ENCODE data around the gene RHBDD3.
"Not testable (repeated sequence)": the region's sequence is repeated elsewhere in the genome, so short reads cannot be mapped to it uniquely, and the experiment has no call there.

RHBDD3 gene

GRCh38 chr22:29268511-29269229 is 889 bp upstream of the RHBDD3 start:
- DNase-seq: peak; percentile 70

- no peak for DNase-seq
Observed at GRCh38 chr22:29267462-29267857, 321 bp downstream of the RHBDD3 start.

- DNase-seq: peak; percentile 41
Observed at GRCh38 chr22:29266564-29267461, 968 bp downstream of the RHBDD3 start.

- no peak for DNase-seq
Observed at GRCh38 chr22:29265929-29266328, 1.9 kb downstream of the RHBDD3 start.

- DNase-seq: no peak
Observed at GRCh38 chr22:29265305-29265704, 2.5 kb downstream of the RHBDD3 start.

- no peak for DNase-seq
Observed at GRCh38 chr22:29263791-29264276, 3.9 kb downstream of the RHBDD3 start.

GRCh38 chr22:29260601-29261315 is 7.0 kb downstream of the RHBDD3 start:
- no peak for DNase-seq

GRCh38 chr22:29260031-29260560 is 7.7 kb downstream of the RHBDD3 start:
- no peak for DNase-seq

- no peak for DNase-seq
Observed at GRCh38 chr22:29259253-29259899, 8.4 kb downstream of the RHBDD3 start.

- no peak for DNase-seq
Observed at GRCh38 chr22:29258407-29259252, 9.2 kb downstream of the RHBDD3 start.

GRCh38 chr22:29257751-29258181 is 10.0 kb downstream of the RHBDD3 start:
- no peak for DNase-seq

- DNase-seq: no peak
Observed at GRCh38 chr22:29256606-29257325, 11.0 kb downstream of the RHBDD3 start.

GRCh38 chr22:29255064-29255621 is 12.6 kb downstream of the RHBDD3 start:
- no peak for DNase-seq

- no peak for DNase-seq
Observed at GRCh38 chr22:29254286-29254660, 13.5 kb downstream of the RHBDD3 start.

- DNase-seq: no peak
Observed at GRCh38 chr22:29253561-29254285, 14.1 kb downstream of the RHBDD3 start.

- no peak for DNase-seq
Observed at GRCh38 chr22:29251981-29252911, 15.5 kb downstream of the RHBDD3 start.

- DNase-seq: no peak
Observed at GRCh38 chr22:29251265-29251664, 16.5 kb downstream of the RHBDD3 start.

GRCh38 chr22:29247891-29248290 is 19.9 kb downstream of the RHBDD3 start:
- DNase-seq: not testable (repeated sequence)
